HepG2 (cell line): ENCODE data around the gene PCYT2. TPM values are rescaled to one million over a fixed set of nuclear protein-coding genes. Genes with fewer than 3 reads are reported as not detected.
A peak's percentile ranks its signal among the peaks of the same experiment; 100 is the strongest.

ENCODE experiments used
- FOXK1 ChIP-seq: sonication (generic); formaldehyde crosslinking; IDR thresholded peaks from 2 replicates; pipeline ENCODE4 v1.4.0; 2020; ENCODE audit warnings: low read depth, missing genetic modification reagents, borderline replicate concordance
- HHEX ChIP-seq: IDR thresholded peaks from 2 replicates; pipeline ENCODE4 v1.6.1; 2016; ENCODE audit warnings: control low read depth
- IRF1 ChIP-seq: sonication (generic); formaldehyde crosslinking; IDR thresholded peaks from 2 replicates; pipeline ENCODE4 v1.4.0; 2020; ENCODE audit warnings: low read depth, mild to moderate bottlenecking, missing genetic modification reagents
- NCOR1 ChIP-seq: fragments of 200-600 bp; sonication (generic); IDR thresholded peaks from 2 replicates; pipeline ENCODE4 v1.7.0; 2017; ENCODE audit warnings: antibody characterized with exemption, low read length, borderline replicate concordance
- PPARG ChIP-seq: conservative IDR thresholded peaks from 2 replicates; pipeline ENCODE4 v1.6.1; 2016; ENCODE audit warnings: missing biosample characterization, missing genetic modification reagents
- SALL1 ChIP-seq: sonication (generic); formaldehyde crosslinking; IDR thresholded peaks from 2 replicates; pipeline ENCODE4 v1.8.0; 2022; ENCODE audit warnings: mild to moderate bottlenecking, missing genetic modification reagents
- TFDP1 ChIP-seq: IDR thresholded peaks from 2 replicates; pipeline ENCODE4 v1.6.1; 2016; ENCODE audit warnings: missing compliant biosample characterization, missing genetic modification reagents, borderline replicate concordance
- XRCC5 ChIP-seq: fragments of 200-400 bp; formaldehyde crosslinking; optimal IDR thresholded peaks from 2 replicates; pipeline ENCODE3; 2017; ENCODE audit warnings: mild to moderate bottlenecking, low read length
- ZBTB14 ChIP-seq: sonication (generic); formaldehyde crosslinking; IDR thresholded peaks from 2 replicates; pipeline ENCODE4 v1.4.0; 2020; ENCODE audit warnings: missing genetic modification reagents
- ZBTB40 ChIP-seq, 2 experiments: fragments of 450-650 bp in 1 of 2; sonication (generic) in 1 of 2; formaldehyde crosslinking in 1 of 2; IDR thresholded peaks; 2 replicates each; pipeline versions ENCODE4 v1.6.1 to v1.8.0; 2016 to 2022; ENCODE audit warnings: antibody characterized with exemption in 1 of 2, mild to moderate bottlenecking in 1 of 2, missing genetic modification reagents in 1 of 2
- ZNF639 ChIP-seq: conservative IDR thresholded peaks from 2 replicates; pipeline ENCODE4 v1.6.1; 2018; ENCODE audit warnings: missing genetic modification reagents
- ZNF703 ChIP-seq: sonication (generic); formaldehyde crosslinking; IDR thresholded peaks from 2 replicates; pipeline ENCODE4 v1.5.1; 2020; ENCODE audit warnings: missing genetic modification reagents, mild to moderate bottlenecking, moderate library complexity, borderline replicate concordance
- ZNF746 ChIP-seq: sonication (generic); formaldehyde crosslinking; IDR thresholded peaks from 2 replicates; pipeline ENCODE4 v1.8.0; 2022; ENCODE audit warnings: mild to moderate bottlenecking, missing genetic modification reagents
- polyA plus RNA-seq, 8 experiments: library from polyadenylated mRNA; depleted of rRNA in 3 of 8; stranded (reverse) in 7 of 8; unstranded in 1 of 8; fragments of >200 nt; fragmentation: Illumina TruSeq in 4 of 8; extraction: Trizol in 4 of 8; gene quantifications; 2 replicates each; pipeline versions ENCODE4 v1.2.1 to v1.2.3, GENCODE V29; 2011 to 2016; ENCODE audit warnings: low read depth in 4 of 8, missing spikeins in 1 of 8, mixed read lengths in 1 of 8; ENCODE audit not compliant: insufficient read depth in 1 of 8
- total RNA-seq, 5 experiments: library from RNA; depleted of rRNA; stranded (reverse); fragments of >200 nt; fragmentation: Illumina TruSeq; extraction: Trizol; gene quantifications; 2 replicates each; pipeline ENCODE4 v1.2.3, GENCODE V29; 2016; ENCODE audit warnings: low read depth in 1 of 5

Gene PCYT2
- total and polyA plus RNA-seq, 2 of the 13 experiments (the other 11 are each of a cell fraction or from before 2014, with no cell fraction given): 147 to 297 TPM

- TF ChIP-seq ZBTB14 (CRISPR knock-in tag) (no peak; the same call in 1 of the 2 replicates), IRF1 (CRISPR knock-in tag) (no peak), NCOR1 (no peak), ZNF746 (CRISPR knock-in tag) (no peak; the same call in 1 of the 2 replicates), TFDP1 (CRISPR knock-in tag) (0 out of 2 replicates have a peak, but pooled peaks have one; percentile 10), ZNF703 (CRISPR knock-in tag) (0 out of 2 replicates have a peak, but pooled peaks have one; percentile 55), PPARG (CRISPR knock-in tag) (no peak), ZNF639 (CRISPR knock-in tag) (no peak), HHEX (no peak), ZBTB40 (IDR thresholded peaks at IDR 0.05) (no peak), ZBTB40 (CRISPR knock-in tag; IDR thresholded peaks at IDR 0.05) (no peak), XRCC5 (no peak), FOXK1 (no peak; the same call in 1 of the 2 replicates), SALL1 (CRISPR knock-in tag) (peak; percentile 41)
These were observed 43.8 kb downstream of the PCYT2 start (continued) for GRCh38 chr17:81867170-81867990.
